Coronary artery (tissue), 2 donors: ENCODE results near the gene BTN2A1.
A peak's percentile ranks its signal among the peaks of the same experiment; 100 is the strongest.

ENCODE experiments used
- DNase-seq: peaks from one replicate; pipeline ENCODE4 v3.0.0-alpha.2; 2017; ENCODE audit warnings: low spot score
- H3K27ac ChIP-seq, 2 donors: fragments of 200-600 bp; sonication (generic); one replicate each; pipeline ENCODE4 v1.5.1; 2016 to 2019
- H3K4me3 ChIP-seq: fragments of 200-600 bp; sonication (generic); 2 replicates; pipeline ENCODE4 v1.5.1; 2016; ENCODE audit warnings: mild to moderate bottlenecking, moderate library complexity
- CTCF ChIP-seq: fragments of 200-600 bp; sonication (generic); IDR thresholded peaks from one replicate; pipeline ENCODE4 v1.5.1; 2019; ENCODE audit warnings: antibody characterized with exemption

Gene BTN2A1

GRCh38 chr6:26436018-26436417 lies 21.7 kb upstream of the BTN2A1 start:
- DNase-seq, result no peak
- TF ChIP-seq CTCF, result no peak
- Histone ChIP-seq H3K4me3 (no peak overlapping the region), H3K27ac (no peak overlapping the region)

DNA sequence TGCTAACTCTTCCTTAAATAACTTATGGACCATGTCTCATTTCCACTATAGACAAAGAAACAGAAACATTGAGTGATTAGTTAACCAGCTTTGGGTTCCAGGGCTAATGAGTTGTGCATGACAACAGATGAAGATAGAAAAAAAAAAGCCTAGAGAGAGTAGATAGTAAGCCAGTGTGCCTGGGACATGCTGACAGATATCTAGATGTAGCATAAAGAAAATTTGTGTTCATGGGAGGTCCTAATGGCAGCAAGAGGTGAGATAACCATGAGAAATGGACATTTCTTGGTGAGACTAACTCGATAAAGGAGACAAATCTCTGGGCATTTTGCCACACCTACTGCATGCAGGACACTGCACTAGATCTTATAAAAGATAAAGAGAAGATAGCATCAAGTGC lies 20.2 kb upstream of the BTN2A1 start:
- H3K4me3 ChIP-seq, result no peak overlapping the region
- no peak overlapping the region for H3K27ac ChIP-seq
- no peak for TF ChIP-seq CTCF
- no peak for DNase-seq

GRCh38 chr6:26438000-26438399 lies 19.8 kb upstream of the BTN2A1 start:
- no peak for TF ChIP-seq CTCF
- H3K4me3 ChIP-seq, result no peak overlapping the region
- H3K27ac ChIP-seq, result no peak overlapping the region
- DNase-seq, result no peak

DNA sequence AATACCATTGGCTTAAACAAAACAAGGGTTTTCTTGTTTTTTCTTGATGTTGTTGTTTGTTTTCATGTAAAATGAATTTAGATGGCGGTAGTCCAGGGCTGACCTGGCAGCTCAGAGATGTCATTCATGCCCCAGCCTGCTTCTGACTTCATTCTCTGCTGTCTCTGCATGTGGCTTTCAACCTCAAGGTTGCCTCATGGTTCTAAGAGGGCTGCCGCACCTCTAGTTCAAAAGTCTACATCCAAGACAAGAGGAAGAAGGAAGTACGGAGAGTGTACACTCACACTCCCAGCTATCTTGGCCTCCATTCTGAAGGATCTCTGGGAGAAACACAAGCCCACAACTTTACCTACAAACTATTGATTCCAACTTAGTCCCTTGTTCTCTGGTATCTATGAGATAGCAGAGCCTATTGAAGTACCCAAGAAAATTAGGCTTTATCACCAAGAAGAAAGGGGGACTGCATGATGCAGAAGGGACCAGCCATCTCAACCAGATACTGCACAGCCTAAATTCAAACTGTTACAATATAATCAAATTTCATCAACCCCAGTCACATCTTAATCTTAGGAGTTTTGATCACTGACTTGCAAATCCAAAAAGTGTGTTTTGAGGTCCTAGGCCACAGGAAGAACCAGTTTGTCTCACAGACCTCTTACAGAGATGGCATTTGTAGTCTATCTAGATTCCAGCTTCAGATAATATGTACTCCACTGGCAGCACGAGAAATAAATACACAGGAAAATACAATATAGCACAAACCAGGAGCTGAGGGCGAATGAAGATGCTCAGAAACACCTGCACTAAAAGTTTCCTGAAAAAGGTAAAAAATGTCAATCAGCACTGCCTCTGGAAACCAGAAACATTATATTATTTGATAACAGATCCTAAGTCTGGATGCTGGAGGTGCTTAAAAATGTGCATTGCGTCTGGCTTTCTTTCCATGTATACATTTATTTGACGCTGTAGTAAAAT lies 18.3 kb upstream of the BTN2A1 start:
- Histone ChIP-seq H3K4me3 (peak overlapping the region; percentile 80), H3K27ac (peak overlapping the region; percentile 86)
- DNase-seq, result no peak
- TF ChIP-seq CTCF, result no peak

GRCh38 chr6:26440977-26441358 lies 16.8 kb upstream of the BTN2A1 start:
- Histone ChIP-seq H3K4me3 (peak overlapping the region; percentile 80), H3K27ac (peak overlapping the region; percentile 86)
- TF ChIP-seq CTCF, result no peak
- no peak for DNase-seq

DNA sequence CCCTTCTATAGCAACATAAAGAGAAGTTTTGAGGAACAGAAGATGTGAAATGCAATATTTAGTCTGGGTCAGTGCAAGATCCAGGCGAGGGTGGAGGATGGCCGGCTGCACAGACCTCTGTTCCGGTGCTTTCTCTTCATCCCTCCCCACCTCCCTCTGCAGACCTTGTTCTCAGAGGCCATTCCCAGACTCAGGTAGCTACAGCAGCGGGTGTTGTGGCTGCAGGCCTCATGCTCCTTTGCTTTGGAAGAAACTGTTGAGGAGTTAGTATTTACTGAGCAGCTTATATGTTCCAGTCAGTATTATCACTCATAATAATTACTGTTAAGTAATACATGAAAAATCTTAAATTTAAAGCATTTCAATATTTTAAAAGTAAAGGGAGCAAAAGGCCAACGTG lies 15.8 kb upstream of the BTN2A1 start:
- peak overlapping the region; percentile 19 for H3K4me3 ChIP-seq
- no peak overlapping the region for H3K27ac ChIP-seq
- no peak for DNase-seq
- no peak for TF ChIP-seq CTCF
